Ishikawa (cell line): ENCODE measurements around the gene ATXN1.

ENCODE experiments used
- CEBPB ChIP-seq: IDR thresholded peaks from 2 replicates; pipeline ENCODE4 v1.6.1; 2012
- CREB1 ChIP-seq: IDR thresholded peaks from 2 replicates; pipeline ENCODE4 v1.6.1; 2012; ENCODE audit warnings: low read depth
- EGR1 ChIP-seq: IDR thresholded peaks from 2 replicates; pipeline ENCODE4 v1.6.1; 2012
- EP300 ChIP-seq: IDR thresholded peaks from 2 replicates; pipeline ENCODE4 v1.6.1; 2012; ENCODE audit warnings: borderline replicate concordance
- FOXM1 ChIP-seq: IDR thresholded peaks from 2 replicates; pipeline ENCODE4 v1.6.1; 2012; ENCODE audit warnings: low read depth, borderline replicate concordance
- NFIC ChIP-seq: IDR thresholded peaks from 2 replicates; pipeline ENCODE4 v1.6.1; 2012
- RAD21 ChIP-seq: IDR thresholded peaks from 2 replicates; pipeline ENCODE4 v1.6.1; 2012; ENCODE audit warnings: low read depth
- REST ChIP-seq: IDR thresholded peaks from 2 replicates; pipeline ENCODE4 v1.6.1; 2012; ENCODE audit warnings: low read depth, mild to moderate bottlenecking
- TAF1 ChIP-seq: IDR thresholded peaks from 2 replicates; pipeline ENCODE4 v1.6.1; 2012; ENCODE audit warnings: low read depth, mild to moderate bottlenecking
- TCF12 ChIP-seq: IDR thresholded peaks from 2 replicates; pipeline ENCODE4 v1.6.1; 2012; ENCODE audit warnings: low read depth
- TEAD4 ChIP-seq: IDR thresholded peaks from 2 replicates; pipeline ENCODE4 v1.6.1; 2012
- YY1 ChIP-seq: IDR thresholded peaks from 2 replicates; pipeline ENCODE4 v1.6.1; 2012; ENCODE audit warnings: low read depth
- ZBTB7A ChIP-seq: IDR thresholded peaks from 2 replicates; pipeline ENCODE4 v1.6.1; 2012; ENCODE audit warnings: low read depth
- TF ChIP-seq, protein P1 (sequence below): IDR thresholded peaks from 2 replicates; pipeline ENCODE4 v1.6.1; 2012
- TF ChIP-seq, protein P2 (sequence below): IDR thresholded peaks from 2 replicates; pipeline ENCODE4 v1.6.1; 2012

ATXN1 gene

DNA sequence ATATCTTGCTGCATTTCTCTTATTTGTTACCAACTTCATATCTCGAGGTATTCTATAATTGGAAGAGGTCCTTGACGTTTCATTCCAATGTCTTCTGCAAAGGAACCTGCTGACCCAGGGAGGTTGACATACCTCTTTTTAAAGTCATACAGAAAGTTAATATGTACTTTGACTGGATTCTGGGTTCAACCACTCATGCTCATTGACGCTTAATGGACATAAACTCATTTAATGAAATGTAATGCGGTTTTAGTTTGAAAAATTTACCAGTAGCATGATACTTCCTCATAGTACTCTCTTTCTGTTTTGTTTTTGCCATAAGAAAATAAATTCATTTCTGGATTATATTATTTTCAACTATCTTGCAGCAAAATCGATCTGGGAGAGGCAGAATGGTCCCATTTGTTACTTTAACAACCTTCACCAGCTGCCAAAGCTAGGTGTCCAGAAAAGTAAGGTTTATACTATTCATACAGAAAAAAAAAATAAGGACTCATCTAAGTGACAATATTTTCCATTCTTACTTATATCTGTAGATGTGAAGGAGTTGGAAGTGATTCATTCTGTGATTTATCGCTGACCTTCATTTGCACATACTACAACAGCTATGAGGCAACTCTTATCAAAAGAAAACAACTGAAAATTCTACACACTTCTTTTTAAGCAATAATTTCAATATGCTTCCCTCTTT is 101.6 kb downstream of the ATXN1 start:
- TF ChIP-seq FOXM1 (no peak), TEAD4 (no peak), TAF1 (no peak), NFIC (no peak), CEBPB (no peak), EP300 (no peak), YY1 (no peak)
- TF ChIP-seq, protein P1, sequence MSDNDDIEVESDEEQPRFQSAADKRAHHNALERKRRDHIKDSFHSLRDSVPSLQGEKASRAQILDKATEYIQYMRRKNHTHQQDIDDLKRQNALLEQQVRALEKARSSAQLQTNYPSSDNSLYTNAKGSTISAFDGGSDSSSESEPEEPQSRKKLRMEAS, result no peak

- TF ChIP-seq EP300 (no peak), EGR1 (no peak), YY1 (no peak), TEAD4 (no peak), TCF12 (no peak), CEBPB (no peak), REST (no peak), RAD21 (no peak), FOXM1 (no peak), ZBTB7A (no peak), CREB1 (no peak), TAF1 (no peak), NFIC (no peak)
- TF ChIP-seq, protein P1, result no peak
- TF ChIP-seq, protein P2, sequence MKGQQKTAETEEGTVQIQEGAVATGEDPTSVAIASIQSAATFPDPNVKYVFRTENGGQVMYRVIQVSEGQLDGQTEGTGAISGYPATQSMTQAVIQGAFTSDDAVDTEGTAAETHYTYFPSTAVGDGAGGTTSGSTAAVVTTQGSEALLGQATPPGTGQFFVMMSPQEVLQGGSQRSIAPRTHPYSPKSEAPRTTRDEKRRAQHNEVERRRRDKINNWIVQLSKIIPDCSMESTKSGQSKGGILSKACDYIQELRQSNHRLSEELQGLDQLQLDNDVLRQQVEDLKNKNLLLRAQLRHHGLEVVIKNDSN, result no peak
Measured at GRCh38 chr6:16658348-16659034, 102.8 kb downstream of the ATXN1 start.

DNA sequence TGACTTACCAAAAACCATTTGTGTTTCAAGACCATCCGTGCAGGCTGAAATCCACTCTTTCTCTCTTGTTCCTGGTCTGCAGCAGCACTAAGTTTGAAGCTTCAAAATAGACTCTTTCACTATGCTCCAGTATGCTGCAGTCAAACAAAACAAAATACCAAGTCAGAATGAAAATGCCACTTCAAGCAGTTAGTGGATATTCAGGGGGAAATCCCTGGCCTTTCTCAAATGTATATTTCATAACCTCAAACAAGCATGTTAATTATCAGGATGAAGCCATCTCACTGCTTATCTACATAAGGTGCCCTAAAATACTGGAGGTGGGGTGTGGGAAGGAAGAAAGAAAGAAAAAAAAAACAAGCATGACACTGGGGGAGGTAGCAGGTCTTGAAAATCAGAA is 103.5 kb downstream of the ATXN1 start:
- TF ChIP-seq ZBTB7A, result no peak
- TF ChIP-seq TEAD4, result no peak
- TF ChIP-seq, protein P1, result no peak
- TF ChIP-seq EGR1, result no peak
- TF ChIP-seq YY1, result no peak
- TF ChIP-seq TAF1, result no peak
- TF ChIP-seq REST, result no peak
- TF ChIP-seq RAD21, result no peak
- no peak for TF ChIP-seq EP300
- TF ChIP-seq, protein P2, result no peak
- no peak for TF ChIP-seq FOXM1
- TF ChIP-seq TCF12, result no peak
- TF ChIP-seq CEBPB, result no peak
- no peak for TF ChIP-seq CREB1
- no peak for TF ChIP-seq NFIC

DNA sequence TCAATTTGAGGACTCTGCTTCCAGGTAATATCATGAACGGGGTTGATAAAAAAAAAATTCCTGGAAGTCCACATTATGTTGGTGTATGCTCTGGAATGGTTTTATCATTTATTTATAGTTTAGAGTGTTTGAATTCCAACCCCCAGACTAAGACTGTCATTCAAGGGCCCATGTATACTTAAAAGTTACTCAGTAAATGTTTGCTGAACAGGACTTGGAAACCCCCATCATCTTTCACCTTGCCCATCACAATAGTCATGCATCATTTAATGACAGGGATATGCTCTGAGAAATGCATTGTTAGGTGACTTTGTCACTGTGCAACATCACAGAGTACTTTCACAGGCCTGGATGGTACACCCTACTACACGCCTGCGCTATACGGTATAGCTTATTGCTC is 104.8 kb downstream of the ATXN1 start:
- no peak for TF ChIP-seq FOXM1

DNA sequence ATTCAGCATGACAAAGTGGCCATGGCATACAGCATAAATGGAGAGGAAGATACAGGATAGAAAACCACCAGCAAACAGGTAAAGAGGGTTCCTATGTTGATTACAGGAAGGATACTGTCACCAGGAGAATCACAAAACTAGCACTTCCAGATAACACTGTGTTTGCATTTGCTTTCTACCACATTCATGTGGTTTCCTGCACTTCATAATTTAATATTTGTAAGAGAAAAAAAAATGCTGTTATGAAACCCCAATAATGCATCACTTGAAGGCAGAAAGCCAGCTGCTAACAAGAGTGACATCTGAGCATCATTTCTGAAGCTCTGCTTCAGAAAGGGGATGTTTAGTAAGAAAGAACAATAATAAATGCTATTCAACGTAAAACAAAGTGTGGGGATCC is 106.6 kb downstream of the ATXN1 start:
- TF ChIP-seq CREB1, result no peak
- no peak for TF ChIP-seq ZBTB7A
- TF ChIP-seq TEAD4, result no peak
- TF ChIP-seq YY1, result no peak
- no peak for TF ChIP-seq EP300
- TF ChIP-seq, protein P2, result no peak
- TF ChIP-seq FOXM1, result no peak
- no peak for TF ChIP-seq TCF12
- no peak for TF ChIP-seq EGR1
- TF ChIP-seq, protein P1, result no peak
- TF ChIP-seq REST, result no peak
- no peak for TF ChIP-seq RAD21
- no peak for TF ChIP-seq CEBPB
- no peak for TF ChIP-seq TAF1
- no peak for TF ChIP-seq NFIC
